ENCODE measurements around the gene ATRX. TPM values are rescaled to one million over a fixed set of nuclear protein-coding genes. Genes with fewer than 3 reads are reported as not detected.

ATRX gene
- total RNA-seq: 47.8 and 77.1 TPM in 2 replicates

GRCh38 chrX:77785486-77786364 lies at the start of gene ATRX:
Gene ATRX (minus strand): TSS chrX:77786216. CDS start chrX:77786001, 215 bp downstream.

Other genes with a start within 250 kb of the ATRX start
- 102 and 121 TPM in 2 replicates for gene MAGT1, start 109.2 kb upstream of the ATRX start, total RNA-seq
- 176 and 261 TPM in 2 replicates for gene COX7B, start 113.3 kb upstream of the ATRX start, total RNA-seq
- gene ATP7A, start 124.5 kb upstream of the ATRX start, total RNA-seq: 4.8 and 10.5 TPM in 2 replicates
- gene PGAM4, start 183.4 kb upstream of the ATRX start, total RNA-seq: not detected in 2 replicates